ENCODE measurements around the gene PHTF1. TPM values are rescaled to one million over a fixed set of nuclear protein-coding genes. Genes with fewer than 3 reads are reported as not detected.

The PHTF1 gene
- polyA plus RNA-seq, 1 donor from 2014 or later, result 46.1 TPM

DNA sequence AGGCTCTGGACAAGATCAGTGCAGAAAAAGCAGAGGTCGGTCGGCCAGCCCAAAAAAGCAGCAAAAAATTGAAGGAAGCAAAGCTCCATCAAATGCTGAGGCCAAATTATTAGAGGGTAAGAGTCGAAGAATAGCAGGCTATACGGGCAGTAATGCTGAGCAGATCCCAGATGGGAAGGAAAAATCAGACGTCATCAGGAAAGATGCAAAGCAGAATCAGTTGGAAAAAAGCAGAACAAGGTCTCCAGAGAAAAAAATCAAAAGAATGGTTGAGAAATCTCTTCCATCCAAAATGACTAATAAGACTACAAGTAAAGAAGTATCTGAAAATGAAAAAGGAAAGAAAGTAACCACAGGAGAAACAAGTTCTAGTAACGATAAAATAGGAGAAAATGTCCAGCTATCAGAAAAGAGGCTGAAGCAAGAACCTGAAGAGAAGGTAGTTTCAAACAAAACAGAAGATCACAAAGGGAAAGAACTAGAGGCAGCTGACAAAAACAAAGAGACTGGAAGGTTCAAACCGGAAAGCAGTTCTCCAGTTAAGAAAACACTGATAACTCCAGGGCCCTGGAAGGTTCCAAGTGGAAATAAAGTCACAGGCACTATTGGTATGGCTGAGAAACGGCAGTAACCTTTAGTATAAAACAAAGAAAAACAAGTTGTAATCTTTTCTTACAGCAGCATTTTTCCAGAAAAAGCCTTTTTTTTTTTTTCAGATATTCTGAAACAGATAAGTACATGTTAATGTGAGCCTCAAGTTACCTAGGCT is 75.7 kb downstream of the PHTF1 start:
- no peak overlapping the region for H3K9ac ChIP-seq (ENCODE audit: low read length)
- H3K36me3 ChIP-seq (ENCODE audit: insufficient read depth, low read length), result no peaks in the 10 kb centered on the region
- H3K27ac ChIP-seq (ENCODE audit: low read length), result no peak overlapping the region
- H4K20me1 ChIP-seq (ENCODE audit: insufficient read depth), result no peaks in the 10 kb centered on the region
- H3F3A ChIP-seq (ENCODE audit: insufficient read depth, low read length, poor library complexity, severe bottlenecking), result no peaks in the 10 kb centered on the region
- H3K79me2 ChIP-seq (replicated peaks; ENCODE audit: insufficient read depth, low read length), result no peaks in the 10 kb centered on the region
- H3K27me3 ChIP-seq (ENCODE audit: insufficient read depth, low read depth, low read length), result no peaks in the 10 kb centered on the region
- H2AFZ ChIP-seq (ENCODE audit: low read depth, low read length), result no peak overlapping the region
- TF ChIP-seq POLR2AphosphoS5 (IDR thresholded peaks at IDR 0.05) (no peak), SMC3 (conservative IDR thresholded peaks at IDR 0.05; ENCODE audit: poor library complexity) (no peak), RAD21 (conservative IDR thresholded peaks at IDR 0.05) (no peak), EP300 (conservative IDR thresholded peaks at IDR 0.05; ENCODE audit: poor library complexity, severe bottlenecking) (no peak), EZH2 (IDR thresholded peaks at IDR 0.05; ENCODE audit: borderline replicate concordance, insufficient read depth, low read length, poor library complexity, severe bottlenecking) (no peak), MXI1 (conservative IDR thresholded peaks at IDR 0.05; ENCODE audit: poor library complexity, severe bottlenecking) (no peak), TAF1 (IDR thresholded peaks at IDR 0.05; ENCODE audit: low read depth) (no peak)
- TF ChIP-seq, protein P1, sequence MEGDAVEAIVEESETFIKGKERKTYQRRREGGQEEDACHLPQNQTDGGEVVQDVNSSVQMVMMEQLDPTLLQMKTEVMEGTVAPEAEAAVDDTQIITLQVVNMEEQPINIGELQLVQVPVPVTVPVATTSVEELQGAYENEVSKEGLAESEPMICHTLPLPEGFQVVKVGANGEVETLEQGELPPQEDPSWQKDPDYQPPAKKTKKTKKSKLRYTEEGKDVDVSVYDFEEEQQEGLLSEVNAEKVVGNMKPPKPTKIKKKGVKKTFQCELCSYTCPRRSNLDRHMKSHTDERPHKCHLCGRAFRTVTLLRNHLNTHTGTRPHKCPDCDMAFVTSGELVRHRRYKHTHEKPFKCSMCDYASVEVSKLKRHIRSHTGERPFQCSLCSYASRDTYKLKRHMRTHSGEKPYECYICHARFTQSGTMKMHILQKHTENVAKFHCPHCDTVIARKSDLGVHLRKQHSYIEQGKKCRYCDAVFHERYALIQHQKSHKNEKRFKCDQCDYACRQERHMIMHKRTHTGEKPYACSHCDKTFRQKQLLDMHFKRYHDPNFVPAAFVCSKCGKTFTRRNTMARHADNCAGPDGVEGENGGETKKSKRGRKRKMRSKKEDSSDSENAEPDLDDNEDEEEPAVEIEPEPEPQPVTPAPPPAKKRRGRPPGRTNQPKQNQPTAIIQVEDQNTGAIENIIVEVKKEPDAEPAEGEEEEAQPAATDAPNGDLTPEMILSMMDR (IDR thresholded peaks at IDR 0.05; ENCODE audit: poor library complexity, severe bottlenecking), result no peak
- TF ChIP-seq, protein P2, sequence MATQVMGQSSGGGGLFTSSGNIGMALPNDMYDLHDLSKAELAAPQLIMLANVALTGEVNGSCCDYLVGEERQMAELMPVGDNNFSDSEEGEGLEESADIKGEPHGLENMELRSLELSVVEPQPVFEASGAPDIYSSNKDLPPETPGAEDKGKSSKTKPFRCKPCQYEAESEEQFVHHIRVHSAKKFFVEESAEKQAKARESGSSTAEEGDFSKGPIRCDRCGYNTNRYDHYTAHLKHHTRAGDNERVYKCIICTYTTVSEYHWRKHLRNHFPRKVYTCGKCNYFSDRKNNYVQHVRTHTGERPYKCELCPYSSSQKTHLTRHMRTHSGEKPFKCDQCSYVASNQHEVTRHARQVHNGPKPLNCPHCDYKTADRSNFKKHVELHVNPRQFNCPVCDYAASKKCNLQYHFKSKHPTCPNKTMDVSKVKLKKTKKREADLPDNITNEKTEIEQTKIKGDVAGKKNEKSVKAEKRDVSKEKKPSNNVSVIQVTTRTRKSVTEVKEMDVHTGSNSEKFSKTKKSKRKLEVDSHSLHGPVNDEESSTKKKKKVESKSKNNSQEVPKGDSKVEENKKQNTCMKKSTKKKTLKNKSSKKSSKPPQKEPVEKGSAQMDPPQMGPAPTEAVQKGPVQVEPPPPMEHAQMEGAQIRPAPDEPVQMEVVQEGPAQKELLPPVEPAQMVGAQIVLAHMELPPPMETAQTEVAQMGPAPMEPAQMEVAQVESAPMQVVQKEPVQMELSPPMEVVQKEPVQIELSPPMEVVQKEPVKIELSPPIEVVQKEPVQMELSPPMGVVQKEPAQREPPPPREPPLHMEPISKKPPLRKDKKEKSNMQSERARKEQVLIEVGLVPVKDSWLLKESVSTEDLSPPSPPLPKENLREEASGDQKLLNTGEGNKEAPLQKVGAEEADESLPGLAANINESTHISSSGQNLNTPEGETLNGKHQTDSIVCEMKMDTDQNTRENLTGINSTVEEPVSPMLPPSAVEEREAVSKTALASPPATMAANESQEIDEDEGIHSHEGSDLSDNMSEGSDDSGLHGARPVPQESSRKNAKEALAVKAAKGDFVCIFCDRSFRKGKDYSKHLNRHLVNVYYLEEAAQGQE (IDR thresholded peaks at IDR 0.05; ENCODE audit: borderline replicate concordance), result no peak
- H3K9me3 ChIP-seq (ENCODE audit: low read length), result no peaks in the 10 kb centered on the region
- no peak overlapping the region for H3K4me2 ChIP-seq (ENCODE audit: low read length)
- H3K4me3 ChIP-seq (ENCODE audit: low read length), result no peak overlapping the region
- H3K9me2 ChIP-seq (ENCODE audit: insufficient read depth, low read length), result no peaks in the 10 kb centered on the region

- Histone ChIP-seq H3K9ac (ENCODE audit: low read length) (no peak overlapping the region), H3K27me3 (ENCODE audit: insufficient read depth, low read depth, low read length) (no peaks in the 10 kb centered on the region), H2AFZ (ENCODE audit: low read depth, low read length) (no peak overlapping the region), H4K20me1 (ENCODE audit: insufficient read depth) (no peaks in the 10 kb centered on the region), H3K4me3 (ENCODE audit: low read length) (no peak overlapping the region), H3K9me3 (ENCODE audit: low read length) (no peaks in the 10 kb centered on the region), H3K27ac (ENCODE audit: low read length) (no peak overlapping the region), H3K36me3 (ENCODE audit: insufficient read depth, low read length) (no peaks in the 10 kb centered on the region), H3F3A (ENCODE audit: insufficient read depth, low read length, poor library complexity, severe bottlenecking) (no peaks in the 10 kb centered on the region), H3K4me2 (ENCODE audit: low read length) (no peak overlapping the region), H3K79me2 (replicated peaks; ENCODE audit: insufficient read depth, low read length) (no peaks in the 10 kb centered on the region), H3K9me2 (ENCODE audit: insufficient read depth, low read length) (no peaks in the 10 kb centered on the region)
- no peak for TF ChIP-seq POLR2AphosphoS5 (IDR thresholded peaks at IDR 0.05)
- TF ChIP-seq MXI1 (conservative IDR thresholded peaks at IDR 0.05; ENCODE audit: poor library complexity, severe bottlenecking), result no peak
- TF ChIP-seq SMC3 (conservative IDR thresholded peaks at IDR 0.05; ENCODE audit: poor library complexity), result no peak
- TF ChIP-seq EZH2 (IDR thresholded peaks at IDR 0.05; ENCODE audit: borderline replicate concordance, insufficient read depth, low read length, poor library complexity, severe bottlenecking), result no peak
- no peak for TF ChIP-seq TAF1 (IDR thresholded peaks at IDR 0.05; ENCODE audit: low read depth)
- TF ChIP-seq, protein P1 (IDR thresholded peaks at IDR 0.05; ENCODE audit: poor library complexity, severe bottlenecking), result no peak
- TF ChIP-seq, protein P2 (IDR thresholded peaks at IDR 0.05; ENCODE audit: borderline replicate concordance), result no peak
- TF ChIP-seq EP300 (conservative IDR thresholded peaks at IDR 0.05; ENCODE audit: poor library complexity, severe bottlenecking), result no peak
- no peak for TF ChIP-seq RAD21 (conservative IDR thresholded peaks at IDR 0.05)
These were observed 77.5 kb downstream of the PHTF1 start for GRCh38 chr1:113681596-113682337.

All from neural cell (in vitro differentiated cells).